HepG2 (cell line): ENCODE measurements around the gene MRPL37. TPM values are rescaled to one million over a fixed set of nuclear protein-coding genes. Genes with fewer than 3 reads are reported as not detected.

ENCODE experiments used
- ATAC-seq: fragments of 200-7000 bp; cut with Tn5 transposase; 3 replicates; pipeline ENCODE4 v1.9.1; 2020; ENCODE audit warnings: mild to moderate bottlenecking, moderate library complexity
- BruUV-seq: library from RNA; stranded (reverse); fragments of 400-500 nt; replicated peaks from 2 replicates; lab custom pipeline; 2021; lab: Mats Ljungman, UMichigan
- CTCF ChIA-PET: fragments of 300-600 bp; formaldehyde crosslinking; extraction: SDS; loops from one replicate; lab custom pipeline; 2021; ENCODE audit warnings: low total read pairs, inconsistent platforms, low intra/inter-chr PET ratio; lab: Yijun Ruan, JAX
- POLR2A ChIA-PET: fragments of 350-600 bp; sonication (Branson Sonifier 250); formaldehyde crosslinking; loops from one replicate; lab custom pipeline; 2020; ENCODE audit warnings: antibody characterized with exemption, inconsistent platforms; lab: Yijun Ruan, JAX
- DNase-seq: peaks from one replicate; pipeline ENCODE4 v3.0.0-alpha.2; 2015; ENCODE audit warnings: low spot score
- FAIRE-seq: peaks from 3 replicates; lab custom pipeline; 2011; peaks lifted over from hg19 to GRCh38; lab: Jason Lieb, UNC
- H2AFZ ChIP-seq: one replicate; pipeline ENCODE4 v1.6.1; 2011; ENCODE audit warnings: low read length, inconsistent platforms
- H3K27ac ChIP-seq: fragments of 300-600 bp; 3 replicates; pipeline ENCODE4 v1.8.0; 2011; ENCODE audit warnings: mixed run types, mild to moderate bottlenecking, mixed read lengths, low read length, inconsistent platforms; ENCODE audit not compliant: insufficient read depth; ENCODE audit errors: extremely low read length
- H3K27me3 ChIP-seq, 2 experiments: fragments of 200-600 bp in 1 of 2; 2 replicates in 1 of 2; 3 replicates in 1 of 2; pipeline versions ENCODE4 v1.6.0 to v1.8.0; 2011; ENCODE audit warnings: low read length in 2 of 2, mild to moderate bottlenecking in 2 of 2, moderate library complexity in 2 of 2, inconsistent platforms in 1 of 2; ENCODE audit not compliant: insufficient read depth in 2 of 2, control insufficient read depth in 1 of 2
- H3K36me3 ChIP-seq, 2 experiments: fragments of 200-600 bp in 1 of 2; replicated peaks in 1 of 2; 2 replicates in 1 of 2; 3 replicates in 1 of 2; pipeline versions ENCODE4 v1.5.1 to v1.8.0; 2011; ENCODE audit warnings: low read length in 2 of 2, inconsistent platforms in 1 of 2; ENCODE audit not compliant: insufficient read depth in 2 of 2, control insufficient read depth in 1 of 2
- H3K4me1 ChIP-seq: 2 replicates; pipeline ENCODE4 v1.5.1; 2012; ENCODE audit warnings: low read length, inconsistent platforms; ENCODE audit not compliant: insufficient read depth
- H3K4me2 ChIP-seq: 2 replicates; pipeline ENCODE4 v1.6.0; 2011; ENCODE audit warnings: low read depth, low read length, inconsistent platforms
- H3K4me3 ChIP-seq, 3 experiments: fragments of 200-600 bp in 1 of 3; sonication (generic), shearing (Covaris generic) in 1 of 3; replicated peaks in 1 of 3; 2 replicates each; pipeline ENCODE4 v1.5.1; 2011 to 2016; ENCODE audit warnings: low read length in 3 of 3, inconsistent platforms in 2 of 3, low read depth in 2 of 3, mild to moderate bottlenecking in 2 of 3, control low read depth in 1 of 3, mixed read lengths in 1 of 3; ENCODE audit not compliant: insufficient read depth in 1 of 3
- H3K79me2 ChIP-seq: one replicate; pipeline ENCODE4 v1.6.1; 2011; ENCODE audit warnings: low read length, inconsistent platforms; ENCODE audit not compliant: insufficient read depth
- H3K9ac ChIP-seq: 2 replicates; pipeline ENCODE4 v1.6.0; 2011; ENCODE audit warnings: mild to moderate bottlenecking, low read depth, low read length, inconsistent platforms; ENCODE audit not compliant: insufficient read depth
- H3K9me3 ChIP-seq: 2 replicates; pipeline ENCODE4 v1.5.1; 2012; ENCODE audit warnings: mild to moderate bottlenecking, low read length
- H4K20me1 ChIP-seq: 2 replicates; pipeline ENCODE4 v1.6.0; 2011; ENCODE audit warnings: inconsistent platforms, mild to moderate bottlenecking, low read length, moderate library complexity; ENCODE audit not compliant: insufficient read depth
- CEBPB ChIP-seq: IDR thresholded peaks from 2 replicates; pipeline ENCODE4 v1.6.1; 2011; ENCODE audit warnings: low read depth, low read length, improper control_type of control experiment, borderline replicate concordance
- E2F1 ChIP-seq: sonication (generic); formaldehyde crosslinking; IDR thresholded peaks from 2 replicates; pipeline ENCODE4 v1.5.0; 2020; ENCODE audit warnings: missing genetic modification reagents
- MED1 ChIP-seq: sonication (generic); formaldehyde crosslinking; IDR thresholded peaks from 2 replicates; pipeline ENCODE4 v1.4.0; 2020; ENCODE audit warnings: missing genetic modification reagents
- MEF2D ChIP-seq: sonication (generic); formaldehyde crosslinking; IDR thresholded peaks from 2 replicates; pipeline ENCODE4 v1.5.1; 2020; ENCODE audit warnings: mild to moderate bottlenecking, missing genetic modification reagents
- SMARCE1 ChIP-seq: fragments of 450-650 bp; IDR thresholded peaks from 2 replicates; pipeline ENCODE4 v1.6.1; 2017; ENCODE audit warnings: borderline replicate concordance
- TBP ChIP-seq: sonication (generic); formaldehyde crosslinking; IDR thresholded peaks from 2 replicates; pipeline ENCODE4 v1.5.0; 2020; ENCODE audit warnings: missing genetic modification reagents
- ZNF431 ChIP-seq: sonication (generic); formaldehyde crosslinking; IDR thresholded peaks from 2 replicates; pipeline ENCODE4 v1.9.0; 2022; ENCODE audit warnings: missing genetic modification reagents, low read depth, mild to moderate bottlenecking, borderline replicate concordance
- ZNF577 ChIP-seq: sonication (generic); formaldehyde crosslinking; IDR thresholded peaks from 2 replicates; pipeline ENCODE4 v1.4.0; 2020; ENCODE audit warnings: mild to moderate bottlenecking, low read depth, missing genetic modification reagents, borderline replicate concordance
- ZNF629 ChIP-seq: sonication (generic); formaldehyde crosslinking; conservative IDR thresholded peaks from 2 replicates; pipeline ENCODE4 v1.5.0; 2020; ENCODE audit warnings: missing genetic modification reagents
- WGBS: methylation state at CpG from one replicate; pipeline ENCODE4 v1.1.6; 2017; ENCODE audit warnings: low lambda C conversion rate; 5-methylcytosine and 5-hydroxymethylcytosine counted together
- in situ Hi-C: cut with HindIII; loops from 2 replicates; pipeline ENCODE4 v1.10.0; 2017; ENCODE audit warnings: low pct_unique_long_range_greater_than_20kb; ENCODE audit not compliant: extremely low pct_ligation_motif_present
- intact Hi-C: fragments of 100-400 bp; cut with micrococcal nuclease; formaldehyde crosslinking; loops from one replicate; pipeline ENCODE4 v1.10.0; 2022; ENCODE audit not compliant: unreplicated experiment
- polyA plus RNA-seq, 8 experiments: library from polyadenylated mRNA; depleted of rRNA in 3 of 8; stranded (reverse) in 7 of 8; unstranded in 1 of 8; fragments of >200 nt; fragmentation: Illumina TruSeq in 4 of 8; extraction: Trizol in 4 of 8; gene quantifications; 2 replicates each; pipeline versions ENCODE4 v1.2.1 to v1.2.3, GENCODE V29; 2011 to 2016; ENCODE audit warnings: low read depth in 4 of 8, missing spikeins in 1 of 8, mixed read lengths in 1 of 8; ENCODE audit not compliant: insufficient read depth in 1 of 8
- total RNA-seq, 5 experiments: library from RNA; depleted of rRNA; stranded (reverse); fragments of >200 nt; fragmentation: Illumina TruSeq; extraction: Trizol; gene quantifications; 2 replicates each; pipeline ENCODE4 v1.2.3, GENCODE V29; 2016; ENCODE audit warnings: low read depth in 1 of 5

Gene MRPL37
- total and polyA plus RNA-seq, 2 of the 13 experiments (the other 11 are each of a cell fraction or from before 2014, with no cell fraction given), result 31.7 to 127 TPM

GRCh38 chr1:54168206-54168965, 31.6 kb upstream of the MRPL37 start:
- Histone ChIP-seq H3K27ac (no peak overlapping the region), H3K4me3 (no peak overlapping the region), H3K4me2 (no peak overlapping the region), H3K9ac (no peak overlapping the region), H3K36me3 (no peaks in the 10 kb centered on the region), H4K20me1 (no peaks in the 10 kb centered on the region), H3K79me2 (no peaks in the 10 kb centered on the region), H3K4me1 (peaks cover 13% of the 10 kb centered on the region), H3K9me3 (no peaks in the 10 kb centered on the region), H2AFZ (no peak overlapping the region), H3K27me3 (no peaks in the 10 kb centered on the region)
- WGBS, result 37% methylated on average over 4 of the region's 8 CpGs
- POLR2A ChIA-PET, result no interaction called here
- in situ Hi-C loops (no loop called here), intact Hi-C loops (no loop called here)
- TF ChIP-seq TBP (CRISPR knock-in tag) (no peak), ZNF431 (CRISPR knock-in tag) (no peak), MED1 (CRISPR knock-in tag) (no peak), ZNF577 (CRISPR knock-in tag) (no peak), SMARCE1 (no peak), E2F1 (no peak), MEF2D (CRISPR knock-in tag) (no peak)
- BruUV-seq, result no TSS peak
- CTCF ChIA-PET, result no interaction called here
- FAIRE-seq, result no peak
- no peak for DNase-seq
- ATAC-seq, result no peak

- Histone ChIP-seq H3K4me1 (peaks cover 12% of the 10 kb centered on the region), H3K9ac (no peak overlapping the region), H3K4me2 (no peak overlapping the region), H3K27ac (no peak overlapping the region), H3K4me3 (no peak overlapping the region), H3K79me2 (no peaks in the 10 kb centered on the region), H4K20me1 (no peaks in the 10 kb centered on the region), H3K36me3 (no peaks in the 10 kb centered on the region)
- 20% methylated on average over 3 of the region's 3 CpGs for WGBS
- in situ Hi-C loops, result no loop called here
- intact Hi-C loops, result no loop called here
- POLR2A ChIA-PET, result no interaction called here
- ATAC-seq (no peak), FAIRE-seq (no peak)
- CTCF ChIA-PET, result no interaction called here
- no peak for TF ChIP-seq CEBPB
- peak; percentile 74 for TF ChIP-seq ZNF629 (CRISPR knock-in tag)
- TF ChIP-seq, all 625 proteins: peak for 1
- Histone ChIP-seq H3K9me3 (no peaks in the 10 kb centered on the region), H2AFZ (no peak overlapping the region), H3K27me3 (no peaks in the 10 kb centered on the region; a peak in 1 of 5 replicates)
- BruUV-seq, result no TSS peak
- no peak for DNase-seq
These were observed 30.9 kb upstream of the MRPL37 start for GRCh38 chr1:54169068-54169467.
